Measurements from ENCODE around the gene CHAMP1.
"Not testable (repeated sequence)": the region's sequence is repeated elsewhere in the genome, so short reads cannot be mapped to it uniquely, and the experiment has no call there.

Gene CHAMP1

GRCh38 chr13:114338959-114339358, 24.7 kb downstream of the CHAMP1 start:
- DNase-seq: no peak

DNA sequence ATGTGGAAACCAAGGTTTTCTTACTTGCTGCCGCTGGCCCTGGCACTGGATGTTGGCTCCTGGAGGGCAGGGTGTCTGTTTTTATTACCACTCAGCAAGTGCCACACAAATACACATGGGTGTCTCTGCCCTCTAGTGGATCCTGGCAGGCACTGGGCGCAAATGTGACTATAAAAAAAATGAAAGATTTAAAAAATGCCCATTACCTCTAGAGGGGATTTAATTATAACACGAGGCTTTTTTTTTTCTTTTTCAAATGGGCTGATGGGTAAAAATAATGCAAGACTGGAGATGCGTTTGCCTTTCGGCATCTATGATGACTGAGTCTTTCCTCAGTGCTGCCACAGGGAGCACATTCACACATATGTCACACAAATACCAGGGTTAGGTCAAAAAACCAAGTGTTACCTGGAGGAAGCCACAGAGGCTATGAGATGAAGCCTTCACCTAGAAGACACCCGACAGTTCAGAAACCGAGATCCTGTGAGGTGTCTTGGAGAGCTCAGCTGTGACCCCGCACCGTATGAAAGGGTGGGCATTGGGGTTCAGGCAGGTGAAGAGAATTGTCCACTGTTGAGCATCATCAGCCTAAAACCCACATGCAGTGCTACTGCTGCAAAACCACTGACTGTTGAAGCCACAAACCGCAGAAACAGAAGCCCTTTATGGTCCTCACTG, 25.7 kb downstream of the CHAMP1 start:
- DNase-seq: peak; percentile 76 to 88

GRCh38 chr13:114341003-114341777, 26.9 kb downstream of the CHAMP1 start:
- DNase-seq: no peak

DNA sequence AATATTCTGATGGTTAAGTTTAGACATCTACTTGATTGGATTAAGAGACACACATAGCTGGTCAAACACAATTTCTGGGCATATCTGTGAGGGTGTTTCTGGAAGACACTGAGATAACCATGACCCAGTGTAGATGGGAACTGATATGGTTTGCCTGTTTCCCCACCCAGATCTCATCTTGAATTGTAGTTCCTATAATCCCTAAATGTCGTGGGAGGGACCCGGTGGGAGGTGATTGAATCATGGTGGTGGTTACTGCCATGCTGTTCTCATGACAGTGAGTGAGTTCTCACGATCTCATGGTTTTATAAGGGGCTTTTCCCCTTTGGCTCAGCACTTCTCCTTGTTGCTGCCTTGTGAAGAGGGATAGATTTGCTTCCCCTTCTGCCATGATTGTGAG, 33.0 kb downstream of the CHAMP1 start:
- not testable (repeated sequence) for DNase-seq

DNA sequence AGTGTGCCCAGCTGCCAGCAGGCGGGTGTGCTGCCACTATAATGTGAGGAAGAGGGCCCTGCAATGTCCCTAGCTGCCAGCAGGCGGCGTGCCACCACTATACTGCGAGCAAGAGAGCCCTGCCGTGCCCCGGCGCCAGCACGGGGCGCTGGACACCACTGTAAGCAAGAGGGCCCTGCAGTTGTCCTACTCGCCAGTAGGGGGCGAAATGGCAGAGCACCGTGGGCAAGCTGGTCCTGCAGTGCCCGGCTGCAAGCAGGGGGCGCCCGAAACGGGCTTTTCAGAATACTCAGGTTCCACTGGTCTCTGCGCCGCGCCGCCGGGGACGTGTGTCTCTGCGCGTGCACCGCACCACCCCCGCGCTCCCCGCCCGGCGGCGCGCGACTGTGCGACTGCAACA, 38.5 kb downstream of the CHAMP1 start:
- peak; percentile 73 to 75 for DNase-seq

DNA sequence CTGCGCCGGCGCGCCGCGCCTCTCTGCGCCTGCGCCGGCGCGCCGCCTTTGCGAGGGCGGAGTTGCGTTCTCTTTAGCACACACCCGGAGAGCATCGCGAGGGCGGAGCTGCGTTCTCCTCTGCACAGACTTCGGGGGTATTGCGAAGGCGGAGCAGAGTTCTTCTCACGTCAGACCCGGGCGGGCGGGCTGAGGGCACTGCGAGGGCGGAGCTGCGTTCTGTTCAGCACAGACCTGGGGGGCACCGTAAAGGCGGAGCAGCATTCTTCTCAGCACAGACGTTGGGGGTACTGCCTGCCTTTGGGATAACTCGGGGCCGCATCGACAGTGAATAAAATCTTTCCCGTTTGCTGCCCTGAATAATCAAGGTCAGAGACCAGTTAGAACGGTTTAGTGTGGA, 39.1 kb downstream of the CHAMP1 start:
- DNase-seq: not testable (repeated sequence)

Data from SHP77 (cell line).